HL-60 (cell line): Measurements from ENCODE around the gene SLC38A4.

Experiments
- DNase-seq, 2 experiments: peaks; one replicate each; pipeline ENCODE4 v3.0.0-alpha.2; 2010 to 2020; ENCODE audit warnings: low read depth in 1 of 2, low spot score in 1 of 2
- H3K27ac ChIP-seq: fragments of 250-450 bp; sonication (Bioruptor Pico); replicated peaks from 2 replicates; pipeline ENCODE4 v1.5.1; 2020; ENCODE audit warnings: mild to moderate bottlenecking, moderate library complexity
- H3K27me3 ChIP-seq: fragments of 250-450 bp; sonication (Bioruptor Pico); 2 replicates; pipeline ENCODE4 v1.5.1; 2021; ENCODE audit warnings: mild to moderate bottlenecking, moderate library complexity; ENCODE audit not compliant: insufficient read depth, poor library complexity, severe bottlenecking
- H3K4me3 ChIP-seq: replicated peaks from 2 replicates; pipeline ENCODE4 v1.5.1; 2011; ENCODE audit warnings: mild to moderate bottlenecking, control low read depth, low read length; ENCODE audit not compliant: insufficient read depth
- CTCF ChIP-seq: IDR thresholded peaks from one replicate; pipeline ENCODE4 v1.5.1; 2011; ENCODE audit warnings: low read length, control low read depth, inconsistent platforms; ENCODE audit not compliant: insufficient read depth
- GABPA ChIP-seq: IDR thresholded peaks from 2 replicates; pipeline ENCODE4 v1.6.1; 2012; ENCODE audit warnings: low read depth
- POLR2AphosphoS5 ChIP-seq: IDR thresholded peaks from 2 replicates; pipeline ENCODE4 v1.6.1; 2012; ENCODE audit warnings: low read depth
- SPI1 ChIP-seq: IDR thresholded peaks from 2 replicates; pipeline ENCODE4 v1.6.1; 2012; ENCODE audit warnings: low read depth, mild to moderate bottlenecking, borderline replicate concordance
- long read RNA-seq: library from polyadenylated mRNA; unstranded; transcript quantifications from one replicate; pipeline ENCODE4 v2.0.0, GENCODE V29; 2020
- TF ChIP-seq, protein P1 (sequence below): IDR thresholded peaks from 2 replicates; pipeline ENCODE4 v1.6.1; 2012; ENCODE audit warnings: low read depth; ENCODE audit not compliant: insufficient replicate concordance

The SLC38A4 gene
- long read RNA-seq, result 0 reads

DNA sequence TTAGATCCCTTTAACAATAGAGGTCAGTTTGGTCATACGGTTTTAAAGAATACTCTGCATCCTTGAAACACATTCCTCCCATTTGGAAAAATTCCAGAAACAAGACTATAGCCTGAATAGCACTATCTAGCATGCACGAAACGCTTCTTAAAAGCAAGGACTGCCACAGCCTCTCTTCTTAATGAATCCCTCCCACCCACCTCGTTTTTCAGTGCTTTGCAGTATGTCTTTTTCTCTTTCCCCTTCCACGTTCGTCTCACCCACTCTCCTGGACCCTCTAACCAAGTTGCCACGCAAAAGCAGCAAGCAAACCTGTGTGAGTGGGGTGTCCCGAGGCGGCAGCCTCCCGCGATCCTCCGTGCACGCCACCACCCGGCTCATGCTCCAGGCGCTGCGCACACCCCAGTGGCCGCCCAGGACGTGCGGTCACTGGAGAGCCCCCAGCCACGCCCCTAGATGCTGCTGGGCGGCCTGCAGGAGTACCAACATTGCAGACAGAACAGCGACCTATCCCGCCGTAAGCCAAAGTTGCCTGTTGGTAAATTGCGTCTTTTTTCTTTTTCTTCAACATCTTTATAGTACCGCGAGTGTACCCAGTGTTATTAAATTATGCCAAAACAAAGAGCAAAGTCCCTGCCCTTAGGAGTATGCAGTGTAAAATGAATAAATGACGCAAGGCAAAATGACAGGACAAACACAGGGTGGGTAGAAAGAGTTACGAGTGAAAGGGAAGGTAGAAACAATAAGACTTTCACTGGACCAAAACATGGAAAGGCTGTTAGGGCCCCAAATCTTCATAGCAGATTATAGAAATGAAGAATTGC, at the start of gene SLC38A4:
TSS of gene SLC38A4 (minus strand) at position 407 of the 824 bp plus-strand sequence. CDS start 32,926 bp downstream, outside the sequence.
- Histone ChIP-seq H3K4me3 (no peak within 1 kb of the TSS), H3K27me3 (peaks cover 16% of the 10 kb centered on the region), H3K27ac (no peak within 1 kb of the TSS)
- no peak for DNase-seq
- TF ChIP-seq CTCF (no peak), POLR2AphosphoS5 (no peak), GABPA (no peak), SPI1 (no peak)
- TF ChIP-seq, protein P1, sequence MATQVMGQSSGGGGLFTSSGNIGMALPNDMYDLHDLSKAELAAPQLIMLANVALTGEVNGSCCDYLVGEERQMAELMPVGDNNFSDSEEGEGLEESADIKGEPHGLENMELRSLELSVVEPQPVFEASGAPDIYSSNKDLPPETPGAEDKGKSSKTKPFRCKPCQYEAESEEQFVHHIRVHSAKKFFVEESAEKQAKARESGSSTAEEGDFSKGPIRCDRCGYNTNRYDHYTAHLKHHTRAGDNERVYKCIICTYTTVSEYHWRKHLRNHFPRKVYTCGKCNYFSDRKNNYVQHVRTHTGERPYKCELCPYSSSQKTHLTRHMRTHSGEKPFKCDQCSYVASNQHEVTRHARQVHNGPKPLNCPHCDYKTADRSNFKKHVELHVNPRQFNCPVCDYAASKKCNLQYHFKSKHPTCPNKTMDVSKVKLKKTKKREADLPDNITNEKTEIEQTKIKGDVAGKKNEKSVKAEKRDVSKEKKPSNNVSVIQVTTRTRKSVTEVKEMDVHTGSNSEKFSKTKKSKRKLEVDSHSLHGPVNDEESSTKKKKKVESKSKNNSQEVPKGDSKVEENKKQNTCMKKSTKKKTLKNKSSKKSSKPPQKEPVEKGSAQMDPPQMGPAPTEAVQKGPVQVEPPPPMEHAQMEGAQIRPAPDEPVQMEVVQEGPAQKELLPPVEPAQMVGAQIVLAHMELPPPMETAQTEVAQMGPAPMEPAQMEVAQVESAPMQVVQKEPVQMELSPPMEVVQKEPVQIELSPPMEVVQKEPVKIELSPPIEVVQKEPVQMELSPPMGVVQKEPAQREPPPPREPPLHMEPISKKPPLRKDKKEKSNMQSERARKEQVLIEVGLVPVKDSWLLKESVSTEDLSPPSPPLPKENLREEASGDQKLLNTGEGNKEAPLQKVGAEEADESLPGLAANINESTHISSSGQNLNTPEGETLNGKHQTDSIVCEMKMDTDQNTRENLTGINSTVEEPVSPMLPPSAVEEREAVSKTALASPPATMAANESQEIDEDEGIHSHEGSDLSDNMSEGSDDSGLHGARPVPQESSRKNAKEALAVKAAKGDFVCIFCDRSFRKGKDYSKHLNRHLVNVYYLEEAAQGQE, result no peak

GRCh38 chr12:46875095-46875494, 49.3 kb upstream of the SLC38A4 start:
- Histone ChIP-seq H3K4me3 (no peak overlapping the region), H3K27me3 (no peaks in the 10 kb centered on the region), H3K27ac (no peak overlapping the region)
- DNase-seq, result no peak
- no peak for TF ChIP-seq POLR2AphosphoS5
- no peak for TF ChIP-seq GABPA
- TF ChIP-seq, protein P1, result no peak
- no peak for TF ChIP-seq SPI1
- TF ChIP-seq CTCF, result no peak

GRCh38 chr12:46874642-46875041, 48.8 kb upstream of the SLC38A4 start:
- DNase-seq, result no peak
- H3K4me3 ChIP-seq, result no peak overlapping the region
- H3K27me3 ChIP-seq, result no peaks in the 10 kb centered on the region
- no peak for TF ChIP-seq POLR2AphosphoS5
- TF ChIP-seq CTCF, result no peak
- no peak for TF ChIP-seq SPI1
- no peak for TF ChIP-seq GABPA
- TF ChIP-seq, protein P1, result no peak
- no peak overlapping the region for H3K27ac ChIP-seq
